Prostate gland (tissue), 2 donors: ENCODE results near the gene ETV6. TPM values are rescaled to one million over a fixed set of nuclear protein-coding genes. Genes with fewer than 3 reads are reported as not detected.

Experiments
- DNase-seq: peaks from one replicate; pipeline ENCODE4 v3.0.0-alpha.2; 2019; ENCODE audit warnings: low spot score
- H3K27ac ChIP-seq, 2 donors: fragments of 200-600 bp; sonication (generic); 2 replicates each; pipeline ENCODE4 v1.5.1; 2017 to 2019
- H3K27me3 ChIP-seq: fragments of 200-600 bp; sonication (generic); replicated peaks from 2 replicates; pipeline ENCODE4 v1.5.1; 2019; ENCODE audit not compliant: insufficient read depth
- H3K36me3 ChIP-seq, 2 donors: fragments of 200-600 bp; sonication (generic); 1 replicate in 1 of 2; 2 replicates in 1 of 2; pipeline versions ENCODE4 v1.5.1 to v1.8.1; 2017 to 2019
- H3K4me1 ChIP-seq: fragments of 200-600 bp; sonication (generic); replicated peaks from 2 replicates; pipeline ENCODE4 v1.5.1; 2019
- H3K4me3 ChIP-seq, 2 donors: fragments of 200-600 bp; sonication (generic); 2 replicates each; pipeline ENCODE4 v1.5.1; 2017 to 2019
- H3K9me3 ChIP-seq: fragments of 200-600 bp; sonication (generic); 2 replicates; pipeline ENCODE4 v1.5.1; 2017
- CTCF ChIP-seq, 4 experiments: fragments of 200-600 bp in 2 of 4; fragments of 450-650 bp in 2 of 4; sonication (generic) in 2 of 4; IDR thresholded peaks; 1 replicate in 3 of 4; 2 replicates in 1 of 4; pipeline ENCODE4 v1.5.1; 2016 to 2019; ENCODE audit warnings: antibody characterized with exemption in 4 of 4, mild to moderate bottlenecking in 2 of 4, moderate library complexity in 2 of 4
- POLR2A ChIP-seq: fragments of 450-650 bp; IDR thresholded peaks from one replicate; pipeline ENCODE4 v1.6.1; 2016; ENCODE audit warnings: antibody characterized with exemption, mild to moderate bottlenecking
- POLR2AphosphoS5 ChIP-seq: sonication (generic); formaldehyde crosslinking; IDR thresholded peaks from one replicate; pipeline ENCODE4 v1.6.1; 2017; ENCODE audit warnings: antibody characterized with exemption
- WGBS: methylation state at CpG from one replicate; pipeline ENCODE4 v1.1.5; 2018; 5-methylcytosine and 5-hydroxymethylcytosine counted together
- intact Hi-C: fragments of 100-400 bp; cut with DNase I; formaldehyde crosslinking; loops from one replicate; pipeline ENCODE4 v1.14.2; 2022
- total RNA-seq, 2 donors: library from RNA; depleted of rRNA; stranded (reverse); fragments of >200 nt; gene quantifications; one replicate each; pipeline ENCODE4 v1.1.0, GENCODE V29; 2016

Gene ETV6
- total RNA-seq, 2 donors from 2014 or later: 26.7 to 33.6 TPM

GRCh38 chr12:11885261-11886038 lies 236.0 kb downstream of the ETV6 start:
- intact Hi-C loops: no loop called here
- H3K27me3 ChIP-seq: no peaks in the 10 kb centered on the region
- H3K4me1 ChIP-seq: peaks cover 3% of the 10 kb centered on the region
- H3K36me3 ChIP-seq: no peaks in the 10 kb centered on the region
- H3K27ac ChIP-seq: peak overlapping the region; percentile 60 to 69
- H3K4me3 ChIP-seq: no peak overlapping the region
- no peaks in the 10 kb centered on the region for H3K9me3 ChIP-seq
- 29% methylated on average over 8 of the region's 8 CpGs for WGBS
- DNase-seq: peak; percentile 76
- TF ChIP-seq POLR2AphosphoS5: peak; percentile 60
- TF ChIP-seq CTCF (IDR thresholded peaks at IDR 0.05): no peak
- TF ChIP-seq POLR2A: no peak

GRCh38 chr12:11886339-11886738 lies 236.9 kb downstream of the ETV6 start:
- H3K27ac ChIP-seq: peak overlapping the region; percentile 60 to 69
- H3K4me3 ChIP-seq: no peak overlapping the region
- WGBS: 88% methylated on average over 3 of the region's 3 CpGs
- TF ChIP-seq POLR2A (no peak), CTCF (IDR thresholded peaks at IDR 0.05) (no peak), POLR2AphosphoS5 (no peak)
- H3K36me3 ChIP-seq: no peaks in the 10 kb centered on the region
- DNase-seq: no peak
- no peaks in the 10 kb centered on the region for H3K9me3 ChIP-seq
- intact Hi-C loops: no loop called here
- H3K4me1 ChIP-seq: peaks cover 3% of the 10 kb centered on the region
- no peaks in the 10 kb centered on the region for H3K27me3 ChIP-seq

GRCh38 chr12:11888029-11888428 lies 238.6 kb downstream of the ETV6 start:
- TF ChIP-seq POLR2A (no peak), POLR2AphosphoS5 (no peak), CTCF (IDR thresholded peaks at IDR 0.05) (no peak)
- peaks cover 3% of the 10 kb centered on the region for H3K4me1 ChIP-seq
- no peaks in the 10 kb centered on the region for H3K36me3 ChIP-seq
- WGBS: 96% methylated on average over 3 of the region's 3 CpGs
- H3K4me3 ChIP-seq: no peak overlapping the region
- no peak for DNase-seq
- no peak overlapping the region for H3K27ac ChIP-seq
- intact Hi-C loops: no loop called here
- no peaks in the 10 kb centered on the region for H3K9me3 ChIP-seq
- H3K27me3 ChIP-seq: no peaks in the 10 kb centered on the region

DNA sequence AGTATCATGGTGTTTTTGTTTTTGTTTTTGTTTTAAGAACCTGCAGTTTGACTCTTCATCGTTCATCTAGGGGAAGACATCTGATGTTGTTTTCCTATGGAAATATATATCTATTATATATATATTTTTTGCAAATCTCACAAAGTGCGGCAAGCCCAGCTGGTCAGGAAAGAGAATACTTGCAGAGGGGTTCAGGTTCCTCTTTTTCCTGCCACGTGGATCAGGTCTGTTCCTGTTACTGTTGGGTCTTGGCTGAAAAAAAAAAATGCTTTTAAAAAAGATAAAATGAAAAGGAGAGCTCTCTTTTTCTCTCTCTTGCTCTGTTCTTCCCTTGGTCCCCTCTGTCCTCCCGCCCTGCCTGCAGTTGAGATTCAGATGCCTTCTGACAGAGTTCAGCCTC lies 241.9 kb downstream of the ETV6 start:
- Histone ChIP-seq H3K36me3 (no peaks in the 10 kb centered on the region), H3K9me3 (no peaks in the 10 kb centered on the region), H3K27ac (no peak overlapping the region), H3K4me3 (no peak overlapping the region), H3K27me3 (no peaks in the 10 kb centered on the region), H3K4me1 (no peaks in the 10 kb centered on the region)
- 80% methylated on average over 4 of the region's 4 CpGs for WGBS
- intact Hi-C loops: loop anchor here (10.0 kb wide), 2 partner anchors 143 to 307 kb away; no protein-coding TSS in a partner anchor
- no peak for DNase-seq
- TF ChIP-seq CTCF (IDR thresholded peaks at IDR 0.05) (no peak), POLR2A (no peak), POLR2AphosphoS5 (no peak)
